Measurements from ENCODE around the gene RXRA. TPM values are rescaled to one million over a fixed set of nuclear protein-coding genes. Genes with fewer than 3 reads are reported as not detected.

Gene RXRA
- total and polyA plus RNA-seq, 2 donors (not counting 1 experiment from before 2014, with no cell fraction given) = 2.6 to 6.8 TPM

- no peak overlapping the region for H3K4me2 ChIP-seq (replicated peaks; ENCODE audit: low read depth, low read length, poor library complexity, severe bottlenecking)
- no peaks in the 10 kb centered on the region for H3K79me2 ChIP-seq (ENCODE audit: control insufficient read depth, insufficient read depth, low read length)
- no peak overlapping the region for H3K9ac ChIP-seq (ENCODE audit: low read length)
- WGBS (ENCODE audit: insufficient coverage) = 95% methylated on average over 16 of the region's 16 CpGs
- no peaks in the 10 kb centered on the region for H4K20me1 ChIP-seq (ENCODE audit: control insufficient read depth, insufficient read depth, low read length, poor library complexity, severe bottlenecking)
- no peak for ATAC-seq (ENCODE audit: low read depth)
- no peak overlapping the region for H2AFZ ChIP-seq (ENCODE audit: insufficient read depth, low read depth, low read length, poor library complexity, severe bottlenecking)
- no peaks in the 10 kb centered on the region for H3K4me1 ChIP-seq (ENCODE audit: control insufficient read depth in 2 of 2, insufficient read depth in 2 of 2, low read length in 2 of 2)
- H3K27me3 ChIP-seq (replicated peaks in 1 of 4; ENCODE audit: control extremely low read depth in 1 of 4, control insufficient read depth in 3 of 4, insufficient read depth in 4 of 4, low read length in 3 of 4) = no peaks in the 10 kb centered on the region
- intact Hi-C loops (cut with micrococcal nuclease) = no loop called here
- H3K9me3 Mint-ChIP-seq (ENCODE audit: insufficient read depth) = no peaks in the 10 kb centered on the region
- H3K4me3 ChIP-seq (ENCODE audit: control extremely low read depth in 1 of 5, extremely low read depth in 1 of 5, insufficient read depth in 1 of 5, low read depth in 2 of 5, low read length in 4 of 5) = no peak overlapping the region
- no peak overlapping the region for H3K27ac ChIP-seq (ENCODE audit: low read length in 2 of 2)
- H3K9me3 ChIP-seq (ENCODE audit: control extremely low read depth in 1 of 3, control insufficient read depth in 2 of 3, insufficient read depth in 1 of 3, low read length in 2 of 3) = no peaks in the 10 kb centered on the region
- no peak for DNase-seq
- H3K4me1 Mint-ChIP-seq = no peaks in the 10 kb centered on the region
- H3K27me3 Mint-ChIP-seq = no peaks in the 10 kb centered on the region
- no peak overlapping the region for H3K27ac Mint-ChIP-seq
- TF ChIP-seq CTCF (IDR thresholded peaks at IDR 0.05) (no peak), EZH2 (IDR thresholded peaks at IDR 0.05; ENCODE audit: borderline replicate concordance, insufficient read depth, low read depth, low read length, poor library complexity, severe bottlenecking) (no peak)
- ChIA-PET CTCF (interaction anchor here (0.6 kb wide), 1 partner anchor 85 kb away, joined by 3 read pairs; no protein-coding TSS in a partner anchor), POLR2A (no interaction called here)
- no peak overlapping the region for H3K4me3 Mint-ChIP-seq
- no peaks in the 10 kb centered on the region for H3K36me3 ChIP-seq (replicated peaks in 1 of 2; ENCODE audit: control extremely low read depth in 1 of 2, control insufficient read depth in 1 of 2, extremely low read depth in 1 of 2, insufficient read depth in 2 of 2, low read length in 1 of 2)
Measured at GRCh38 chr9:134358026-134358661, 31.9 kb downstream of the RXRA start.

- Histone ChIP-seq H3K4me2 (replicated peaks; ENCODE audit: low read depth, low read length, poor library complexity, severe bottlenecking) (no peak overlapping the region), H3K4me1 (ENCODE audit: control insufficient read depth in 2 of 2, insufficient read depth in 2 of 2, low read length in 2 of 2) (no peaks in the 10 kb centered on the region), H3K27ac (ENCODE audit: low read length in 2 of 2) (no peak overlapping the region), H4K20me1 (ENCODE audit: control insufficient read depth, insufficient read depth, low read length, poor library complexity, severe bottlenecking) (no peaks in the 10 kb centered on the region), H3K27me3 (replicated peaks in 1 of 4; ENCODE audit: control extremely low read depth in 1 of 4, control insufficient read depth in 3 of 4, insufficient read depth in 4 of 4, low read length in 3 of 4) (no peaks in the 10 kb centered on the region), H3K79me2 (ENCODE audit: control insufficient read depth, insufficient read depth, low read length) (no peaks in the 10 kb centered on the region), H3K4me3 (ENCODE audit: control extremely low read depth in 1 of 5, extremely low read depth in 1 of 5, insufficient read depth in 1 of 5, low read depth in 2 of 5, low read length in 4 of 5) (no peak overlapping the region), H3K9ac (ENCODE audit: low read length) (no peak overlapping the region), H3K36me3 (replicated peaks in 1 of 2; ENCODE audit: control extremely low read depth in 1 of 2, control insufficient read depth in 1 of 2, extremely low read depth in 1 of 2, insufficient read depth in 2 of 2, low read length in 1 of 2) (no peaks in the 10 kb centered on the region), H2AFZ (ENCODE audit: insufficient read depth, low read depth, low read length, poor library complexity, severe bottlenecking) (no peak overlapping the region), H3K9me3 (ENCODE audit: control extremely low read depth in 1 of 3, control insufficient read depth in 2 of 3, insufficient read depth in 1 of 3, low read length in 2 of 3) (no peaks in the 10 kb centered on the region)
- WGBS (ENCODE audit: insufficient coverage) = 80% methylated on average over 15 of the region's 17 CpGs
- DNase-seq (no peak), ATAC-seq (ENCODE audit: low read depth) (no peak)
- intact Hi-C loops (cut with micrococcal nuclease) = no loop called here
- Mint-ChIP-seq H3K27me3 (no peaks in the 10 kb centered on the region), H3K27ac (no peak overlapping the region), H3K9me3 (ENCODE audit: insufficient read depth) (no peaks in the 10 kb centered on the region), H3K4me3 (no peak overlapping the region), H3K4me1 (no peaks in the 10 kb centered on the region)
- CTCF ChIA-PET = interaction anchor here (0.6 kb wide), 1 partner anchor 85 kb away, joined by 3 read pairs; no protein-coding TSS in a partner anchor
- POLR2A ChIA-PET = no interaction called here
- TF ChIP-seq EZH2 (IDR thresholded peaks at IDR 0.05; ENCODE audit: borderline replicate concordance, insufficient read depth, low read depth, low read length, poor library complexity, severe bottlenecking) = no peak
- no peak for TF ChIP-seq CTCF (IDR thresholded peaks at IDR 0.05)
Measured at GRCh38 chr9:134358662-134359319, 32.5 kb downstream of the RXRA start.
